Caco-2 (cell line): ENCODE data around the gene LAMB4. TPM values are rescaled to one million over a fixed set of nuclear protein-coding genes. Genes with fewer than 3 reads are reported as not detected.

Source experiments
- BruUV-seq: library from RNA; stranded (reverse); fragments of 400-500 nt; replicated peaks from 2 replicates; lab custom pipeline; 2021; lab: Mats Ljungman, UMichigan
- CTCF ChIA-PET: fragments of 300-600 bp; sonication (Branson Sonifier 250); formaldehyde crosslinking; loops from one replicate; lab custom pipeline; 2022; ENCODE audit warnings: antibody characterized with exemption; lab: Charles Lee
- POLR2A ChIA-PET: fragments of 300-600 bp; sonication (Branson Sonifier 250); formaldehyde crosslinking; loops from one replicate; lab custom pipeline; 2022; ENCODE audit warnings: antibody characterized with exemption; lab: Charles Lee
- DNase-seq, 2 experiments: peaks; one replicate each; pipeline versions ENCODE4 v3.0.0 to v3.0.0-alpha.2; 2020 to 2022
- H3K27me3 ChIP-seq: replicated peaks from 2 replicates; pipeline ENCODE4 v1.6.0; 2011; ENCODE audit warnings: low read length; ENCODE audit not compliant: control insufficient read depth, insufficient read depth
- H3K36me3 ChIP-seq: 2 replicates; pipeline ENCODE4 v1.5.1; 2011; ENCODE audit warnings: low read length; ENCODE audit not compliant: control insufficient read depth, insufficient read depth
- H3K4me1 ChIP-seq: fragments of 250-450 bp; sonication (Bioruptor Pico); 2 replicates; pipeline ENCODE4 v1.5.1; 2020; ENCODE audit warnings: mild to moderate bottlenecking
- H3K4me3 ChIP-seq: 2 replicates; pipeline ENCODE4 v1.5.1; 2011; ENCODE audit warnings: low read depth, mild to moderate bottlenecking, control low read depth, low read length
- H3K9me3 ChIP-seq: fragments of 250-450 bp; sonication (Bioruptor Pico); 2 replicates; pipeline ENCODE4 v1.5.1; 2020; ENCODE audit warnings: mild to moderate bottlenecking, moderate library complexity
- H3K27ac Mint-ChIP-seq: one replicate; pipeline ENCODE4 v1.8.0; 2022; ENCODE audit warnings: mixed read lengths; ENCODE audit not compliant: unreplicated experiment
- H3K27me3 Mint-ChIP-seq: one replicate; pipeline ENCODE4 v1.8.0; 2022; ENCODE audit warnings: mixed read lengths; ENCODE audit not compliant: insufficient read depth, unreplicated experiment
- H3K36me3 Mint-ChIP-seq: one replicate; pipeline ENCODE4 v1.8.0; 2022; ENCODE audit warnings: mild to moderate bottlenecking, mixed read lengths; ENCODE audit not compliant: insufficient read depth, unreplicated experiment
- H3K4me1 Mint-ChIP-seq: one replicate; pipeline ENCODE4 v1.8.0; 2022; ENCODE audit warnings: low read depth, mixed read lengths; ENCODE audit not compliant: unreplicated experiment
- H3K4me3 Mint-ChIP-seq: one replicate; pipeline ENCODE4 v1.8.0; 2022; ENCODE audit warnings: mild to moderate bottlenecking, moderate library complexity, mixed read lengths; ENCODE audit not compliant: unreplicated experiment
- H3K9me3 Mint-ChIP-seq: one replicate; pipeline ENCODE4 v1.8.0; 2022; ENCODE audit warnings: mixed read lengths; ENCODE audit not compliant: unreplicated experiment
- CTCF ChIP-seq, 2 experiments: fragments of 200-600 bp in 1 of 2; IDR thresholded peaks; 1 replicate in 1 of 2; 2 replicates in 1 of 2; pipeline versions ENCODE4 v1.5.1 to v1.8.0; 2011 to 2022; ENCODE audit warnings: antibody characterized with exemption in 1 of 2, control low read depth in 1 of 2, inconsistent platforms in 1 of 2, low read depth in 1 of 2, low read length in 1 of 2, mild to moderate bottlenecking in 1 of 2, moderate library complexity in 1 of 2; ENCODE audit not compliant: insufficient read depth in 1 of 2, severe bottlenecking in 1 of 2, unreplicated experiment in 1 of 2
- intact Hi-C: fragments of 100-400 bp; cut with micrococcal nuclease; formaldehyde crosslinking; loops from one replicate; pipeline ENCODE4 v1.10.0; 2022; ENCODE audit not compliant: unreplicated experiment
- total RNA-seq: library from RNA; stranded (reverse); gene quantifications from 2 replicates; pipeline ENCODE4 v1.2.3, GENCODE V29; 2022

LAMB4 gene
- total RNA-seq, 1 experiment from 2014 or later = 0.52 TPM

- Histone ChIP-seq H3K4me3 (no peak overlapping the region), H3K9me3 (no peaks in the 10 kb centered on the region), H3K36me3 (no peaks in the 10 kb centered on the region), H3K27me3 (no peaks in the 10 kb centered on the region), H3K4me1 (peaks cover 7% of the 10 kb centered on the region; the same call in 1 of the 2 replicates)
- Mint-ChIP-seq H3K36me3 (peaks cover 1% of the 10 kb centered on the region), H3K4me3 (no peak overlapping the region), H3K27ac (no peak overlapping the region), H3K9me3 (no peaks in the 10 kb centered on the region), H3K4me1 (peaks cover 2% of the 10 kb centered on the region), H3K27me3 (no peaks in the 10 kb centered on the region)
- no peak for DNase-seq
- ChIA-PET POLR2A (no interaction called here), CTCF (no interaction called here)
- intact Hi-C loops = no loop called here
- TF ChIP-seq CTCF (IDR thresholded peaks at IDR 0.05; ENCODE audit: insufficient read depth in 1 of 2, low read depth in 1 of 2, low read length in 1 of 2, severe bottlenecking in 1 of 2, unreplicated experiment in 1 of 2) = no peak
- BruUV-seq = no TSS peak
Observed at GRCh38 chr7:108152198-108152597, 22.0 kb upstream of the LAMB4 start.

- no TSS peak for BruUV-seq
- CTCF ChIA-PET = no interaction called here
- no peak for TF ChIP-seq CTCF (IDR thresholded peaks at IDR 0.05; ENCODE audit: insufficient read depth in 1 of 2, low read depth in 1 of 2, low read length in 1 of 2, severe bottlenecking in 1 of 2, unreplicated experiment in 1 of 2)
- DNase-seq = no peak
- no peaks in the 10 kb centered on the region for H3K9me3 Mint-ChIP-seq
- H3K9me3 ChIP-seq = no peaks in the 10 kb centered on the region
- intact Hi-C loops = loop anchor here (5.0 kb wide), 2 partner anchors 198 to 273 kb away; no protein-coding TSS in a partner anchor
- POLR2A ChIA-PET = no interaction called here
- H3K27me3 ChIP-seq = no peaks in the 10 kb centered on the region
- no peaks in the 10 kb centered on the region for H3K36me3 ChIP-seq
- H3K27ac Mint-ChIP-seq = no peak overlapping the region
- peaks cover 7% of the 10 kb centered on the region for H3K36me3 Mint-ChIP-seq
- no peak overlapping the region for H3K4me3 Mint-ChIP-seq
- no peak overlapping the region for H3K4me3 ChIP-seq
- peaks cover 7% of the 10 kb centered on the region; the same call in 1 of the 2 replicates for H3K4me1 ChIP-seq
- peaks cover 7% of the 10 kb centered on the region for H3K4me1 Mint-ChIP-seq
- no peaks in the 10 kb centered on the region for H3K27me3 Mint-ChIP-seq
Observed at GRCh38 chr7:108149908-108150307, 19.7 kb upstream of the LAMB4 start.

- no peak overlapping the region for H3K4me3 Mint-ChIP-seq
- H3K4me1 ChIP-seq = peaks cover 7% of the 10 kb centered on the region; the same call in 1 of the 2 replicates
- peaks cover 7% of the 10 kb centered on the region for H3K36me3 Mint-ChIP-seq
- H3K27ac Mint-ChIP-seq = no peak overlapping the region
- no peak for TF ChIP-seq CTCF (IDR thresholded peaks at IDR 0.05; ENCODE audit: insufficient read depth in 1 of 2, low read depth in 1 of 2, low read length in 1 of 2, severe bottlenecking in 1 of 2, unreplicated experiment in 1 of 2)
- ChIA-PET POLR2A (no interaction called here), CTCF (no interaction called here)
- H3K9me3 Mint-ChIP-seq = no peaks in the 10 kb centered on the region
- intact Hi-C loops = loop anchor here (5.0 kb wide), 2 partner anchors 197 to 272 kb away; no protein-coding TSS in a partner anchor
- H3K27me3 ChIP-seq = no peaks in the 10 kb centered on the region
- no TSS peak for BruUV-seq
- H3K27me3 Mint-ChIP-seq = no peaks in the 10 kb centered on the region
- H3K4me3 ChIP-seq = no peak overlapping the region
- H3K36me3 ChIP-seq = no peaks in the 10 kb centered on the region; the same call in 1 of the 2 replicates
- no peak for DNase-seq
- H3K9me3 ChIP-seq = no peaks in the 10 kb centered on the region
- H3K4me1 Mint-ChIP-seq = peaks cover 7% of the 10 kb centered on the region
Observed at GRCh38 chr7:108149119-108149518, 19.0 kb upstream of the LAMB4 start.
